ENCODE measurements around the gene TOE1. TPM values are rescaled to one million over a fixed set of nuclear protein-coding genes. Genes with fewer than 3 reads are reported as not detected.

The TOE1 gene
- total RNA-seq, 1 donor from 2014 or later: 4.3 TPM

DNA sequence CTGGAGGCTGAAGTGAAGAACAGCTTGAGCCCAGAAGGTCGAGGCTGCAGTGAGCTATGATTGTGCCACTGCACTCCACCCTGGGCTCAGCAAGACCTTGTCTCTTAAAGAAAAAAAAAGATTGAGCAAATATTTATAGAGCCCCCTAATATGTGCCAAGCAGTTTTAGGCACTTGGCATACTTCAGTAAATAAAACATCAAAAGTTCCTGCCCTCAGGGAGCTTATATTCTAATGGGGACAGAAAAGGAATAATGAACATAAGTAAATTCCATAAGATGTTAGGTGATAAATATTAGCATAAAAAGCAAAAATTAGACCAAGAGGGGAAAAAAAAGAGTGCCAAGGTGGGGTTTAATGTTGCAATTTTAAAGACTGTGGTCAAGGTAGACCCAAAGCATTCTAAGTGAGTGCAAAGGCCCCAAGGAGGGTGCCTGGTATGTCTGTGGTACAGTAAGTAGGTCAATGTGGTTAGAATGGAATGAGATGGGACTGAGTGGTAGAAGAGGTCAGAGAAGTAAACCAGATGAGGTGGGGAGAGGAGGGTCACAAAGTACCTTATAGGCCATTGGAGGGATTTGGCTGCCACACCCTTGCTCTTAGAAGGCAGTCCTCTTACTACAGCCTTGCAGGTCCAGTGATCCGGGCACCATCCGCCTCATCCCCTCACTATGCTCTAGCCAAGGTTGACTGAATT is 2.2 kb upstream of the TOE1 start:
- Histone ChIP-seq H3K4me2 (ENCODE audit: low read length) (no peak overlapping the region), H3K9ac (ENCODE audit: low read length) (no peak overlapping the region), H2AFZ (ENCODE audit: low read depth, low read length) (no peak overlapping the region), H3K36me3 (ENCODE audit: insufficient read depth, low read length) (peaks cover 11% of the 10 kb centered on the region), H4K20me1 (ENCODE audit: insufficient read depth, low read length) (no peaks in the 10 kb centered on the region), H3K27me3 (ENCODE audit: insufficient read depth, low read length) (no peaks in the 10 kb centered on the region), H3K4me1 (ENCODE audit: insufficient read depth, low read length) (peaks cover 9% of the 10 kb centered on the region), H3K79me2 (ENCODE audit: insufficient read depth, low read length) (peaks cover 25% of the 10 kb centered on the region), H3K4me3 (ENCODE audit: insufficient read depth, low read depth, low read length) (no peak overlapping the region), H3K9me3 (ENCODE audit: insufficient read depth, low read depth, low read length) (no peaks in the 10 kb centered on the region), H3K27ac (ENCODE audit: low read depth, low read length) (no peak overlapping the region)
- TF ChIP-seq, protein P1, sequence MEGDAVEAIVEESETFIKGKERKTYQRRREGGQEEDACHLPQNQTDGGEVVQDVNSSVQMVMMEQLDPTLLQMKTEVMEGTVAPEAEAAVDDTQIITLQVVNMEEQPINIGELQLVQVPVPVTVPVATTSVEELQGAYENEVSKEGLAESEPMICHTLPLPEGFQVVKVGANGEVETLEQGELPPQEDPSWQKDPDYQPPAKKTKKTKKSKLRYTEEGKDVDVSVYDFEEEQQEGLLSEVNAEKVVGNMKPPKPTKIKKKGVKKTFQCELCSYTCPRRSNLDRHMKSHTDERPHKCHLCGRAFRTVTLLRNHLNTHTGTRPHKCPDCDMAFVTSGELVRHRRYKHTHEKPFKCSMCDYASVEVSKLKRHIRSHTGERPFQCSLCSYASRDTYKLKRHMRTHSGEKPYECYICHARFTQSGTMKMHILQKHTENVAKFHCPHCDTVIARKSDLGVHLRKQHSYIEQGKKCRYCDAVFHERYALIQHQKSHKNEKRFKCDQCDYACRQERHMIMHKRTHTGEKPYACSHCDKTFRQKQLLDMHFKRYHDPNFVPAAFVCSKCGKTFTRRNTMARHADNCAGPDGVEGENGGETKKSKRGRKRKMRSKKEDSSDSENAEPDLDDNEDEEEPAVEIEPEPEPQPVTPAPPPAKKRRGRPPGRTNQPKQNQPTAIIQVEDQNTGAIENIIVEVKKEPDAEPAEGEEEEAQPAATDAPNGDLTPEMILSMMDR (IDR thresholded peaks at IDR 0.05; ENCODE audit: insufficient read depth, low read depth, low read length): no peak
- no peak for TF ChIP-seq EZH2 (IDR thresholded peaks at IDR 0.05; ENCODE audit: insufficient read depth, low read length)
- no peak overlapping the region for H3K4me3 Mint-ChIP-seq (ENCODE audit: unreplicated experiment)
- no peaks in the 10 kb centered on the region for H3K27me3 Mint-ChIP-seq (ENCODE audit: low read depth, unreplicated experiment)
- no peak for FAIRE-seq
- peaks cover 6% of the 10 kb centered on the region for H3K36me3 Mint-ChIP-seq (ENCODE audit: low read depth, unreplicated experiment)
- H3K4me1 Mint-ChIP-seq (ENCODE audit: low read depth, unreplicated experiment): peaks cover 7% of the 10 kb centered on the region
- no peak for DNase-seq (ENCODE audit: low read depth)
- no peaks in the 10 kb centered on the region for H3K9me3 Mint-ChIP-seq (ENCODE audit: unreplicated experiment)
- H3K27ac Mint-ChIP-seq (ENCODE audit: unreplicated experiment): no peak overlapping the region

DNA sequence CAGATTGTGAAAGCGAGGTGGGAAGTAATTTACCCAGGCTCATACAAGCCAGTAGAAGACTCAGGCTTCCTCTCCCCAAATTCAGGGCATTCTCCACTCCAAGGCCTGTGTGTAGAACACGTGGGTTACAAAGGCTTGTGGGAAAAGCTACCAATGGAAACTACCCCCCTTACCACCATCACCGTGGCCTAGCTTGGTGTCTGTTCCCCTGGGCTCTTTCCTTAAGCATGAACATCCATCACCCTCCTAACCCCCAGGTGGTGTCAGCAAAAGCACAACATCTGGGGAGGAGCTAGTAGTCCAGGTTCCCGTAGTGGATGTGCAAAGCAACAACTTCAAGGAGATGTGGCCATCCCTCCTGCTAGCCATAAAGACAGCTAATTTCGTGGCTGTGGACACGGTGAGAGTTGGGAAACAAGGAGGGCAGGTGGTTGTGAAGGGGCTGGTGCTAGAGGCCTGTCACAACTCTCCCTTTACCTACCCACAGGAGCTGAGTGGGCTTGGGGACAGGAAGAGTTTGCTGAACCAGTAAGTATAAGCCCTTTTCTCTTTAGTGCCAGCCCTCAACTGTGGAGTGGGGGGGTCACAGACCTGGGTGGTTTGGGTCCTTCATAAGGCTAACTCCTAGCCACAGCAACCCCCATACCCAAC is 971 bp downstream of the TOE1 start:
- Mint-ChIP-seq H3K27me3 (ENCODE audit: low read depth, unreplicated experiment) (no peaks in the 10 kb centered on the region), H3K27ac (ENCODE audit: unreplicated experiment) (no peak overlapping the region), H3K9me3 (ENCODE audit: unreplicated experiment) (no peaks in the 10 kb centered on the region), H3K4me3 (ENCODE audit: unreplicated experiment) (peak overlapping the region; percentile 99), H3K36me3 (ENCODE audit: low read depth, unreplicated experiment) (peaks cover 10% of the 10 kb centered on the region), H3K4me1 (ENCODE audit: low read depth, unreplicated experiment) (peaks cover 2% of the 10 kb centered on the region)
- Histone ChIP-seq H3K36me3 (ENCODE audit: insufficient read depth, low read length) (peaks cover 28% of the 10 kb centered on the region), H3K9ac (ENCODE audit: low read length) (peak overlapping the region; percentile 98), H3K27me3 (ENCODE audit: insufficient read depth, low read length) (no peaks in the 10 kb centered on the region), H3K27ac (ENCODE audit: low read depth, low read length) (peak overlapping the region; percentile 90), H4K20me1 (ENCODE audit: insufficient read depth, low read length) (no peaks in the 10 kb centered on the region), H3K4me2 (ENCODE audit: low read length) (peak overlapping the region; percentile 87), H3K79me2 (ENCODE audit: insufficient read depth, low read length) (peaks cover 25% of the 10 kb centered on the region), H3K4me1 (ENCODE audit: insufficient read depth, low read length) (peaks cover 9% of the 10 kb centered on the region), H3K9me3 (ENCODE audit: insufficient read depth, low read depth, low read length) (no peaks in the 10 kb centered on the region), H2AFZ (ENCODE audit: low read depth, low read length) (peak overlapping the region; percentile 95), H3K4me3 (ENCODE audit: insufficient read depth, low read depth, low read length) (peak overlapping the region; percentile 80)
- no peak for DNase-seq (ENCODE audit: low read depth)
- FAIRE-seq: no peak
- TF ChIP-seq, protein P1 (IDR thresholded peaks at IDR 0.05; ENCODE audit: insufficient read depth, low read depth, low read length): no peak
- TF ChIP-seq EZH2 (IDR thresholded peaks at IDR 0.05; ENCODE audit: insufficient read depth, low read length): no peak

DNA sequence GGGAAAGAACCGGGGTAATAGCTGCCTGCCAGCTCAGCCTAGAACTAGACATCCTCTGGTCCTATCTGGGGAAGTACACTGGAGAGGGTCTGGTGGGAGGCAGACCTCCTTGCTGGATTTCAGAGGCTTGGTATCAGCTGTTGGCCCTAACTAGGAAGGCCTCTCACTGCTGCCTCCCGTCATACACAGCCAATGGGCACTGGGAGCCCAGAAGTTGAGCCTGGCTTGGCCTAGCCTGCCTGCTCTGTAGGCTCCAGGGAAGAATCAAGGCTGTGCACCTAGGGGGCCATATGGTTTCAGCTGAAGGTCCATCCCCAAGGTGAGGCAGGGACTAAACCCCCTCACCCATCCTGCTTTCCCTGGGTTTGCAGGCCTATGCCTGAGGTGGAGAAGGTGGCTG is 4.5 kb downstream of the TOE1 start:
- Histone ChIP-seq H3K27ac (ENCODE audit: low read depth, low read length) (no peak overlapping the region), H4K20me1 (ENCODE audit: insufficient read depth, low read length) (no peaks in the 10 kb centered on the region), H3K4me1 (ENCODE audit: insufficient read depth, low read length) (peaks cover 14% of the 10 kb centered on the region), H3K4me3 (ENCODE audit: insufficient read depth, low read depth, low read length) (no peak overlapping the region), H3K36me3 (ENCODE audit: insufficient read depth, low read length) (peaks cover 28% of the 10 kb centered on the region), H2AFZ (ENCODE audit: low read depth, low read length) (no peak overlapping the region), H3K9ac (ENCODE audit: low read length) (no peak overlapping the region), H3K79me2 (ENCODE audit: insufficient read depth, low read length) (peaks cover 21% of the 10 kb centered on the region), H3K9me3 (ENCODE audit: insufficient read depth, low read depth, low read length) (no peaks in the 10 kb centered on the region), H3K27me3 (ENCODE audit: insufficient read depth, low read length) (no peaks in the 10 kb centered on the region), H3K4me2 (ENCODE audit: low read length) (no peak overlapping the region)
- FAIRE-seq: no peak
- H3K36me3 Mint-ChIP-seq (ENCODE audit: low read depth, unreplicated experiment): peaks cover 14% of the 10 kb centered on the region
- no peak for TF ChIP-seq EZH2 (IDR thresholded peaks at IDR 0.05; ENCODE audit: insufficient read depth, low read length)
- TF ChIP-seq, protein P1 (IDR thresholded peaks at IDR 0.05; ENCODE audit: insufficient read depth, low read depth, low read length): no peak
- H3K4me1 Mint-ChIP-seq (ENCODE audit: low read depth, unreplicated experiment): peaks cover 17% of the 10 kb centered on the region
- H3K27me3 Mint-ChIP-seq (ENCODE audit: low read depth, unreplicated experiment): no peaks in the 10 kb centered on the region
- DNase-seq (ENCODE audit: low read depth): no peak
- H3K4me3 Mint-ChIP-seq (ENCODE audit: unreplicated experiment): no peak overlapping the region
- H3K27ac Mint-ChIP-seq (ENCODE audit: unreplicated experiment): no peak overlapping the region
- no peaks in the 10 kb centered on the region for H3K9me3 Mint-ChIP-seq (ENCODE audit: unreplicated experiment)
